Endothelial cell of umbilical vein (primary cell): ENCODE measurements around the gene KRTAP12-3. TPM values are rescaled to one million over a fixed set of nuclear protein-coding genes. Genes with fewer than 3 reads are reported as not detected.

Experiments
- BruUV-seq: library from RNA; stranded (reverse); fragments of 400-500 nt; replicated peaks from 2 replicates; lab custom pipeline; 2021; lab: Mats Ljungman, UMichigan
- CTCF ChIA-PET: fragments of 300-600, 350-600 bp; sonication (Branson Sonifier 250); formaldehyde crosslinking; loops from one replicate; lab custom pipeline; 2021; ENCODE audit warnings: antibody characterized with exemption, inconsistent platforms; lab: Charles Lee
- POLR2A ChIA-PET: fragments of 300-600, 350-600 bp; sonication (Branson Sonifier 250); formaldehyde crosslinking; loops from one replicate; lab custom pipeline; 2021; ENCODE audit warnings: antibody characterized with exemption, inconsistent platforms; lab: Charles Lee
- DNase-seq: peaks from one replicate; pipeline ENCODE4 v3.0.0-alpha.2; 2011; ENCODE audit warnings: low read depth, low spot score
- FAIRE-seq: peaks from 2 replicates; lab custom pipeline; 2011; peaks lifted over from hg19 to GRCh38; lab: Jason Lieb, UNC
- H2AFZ ChIP-seq: 2 replicates; pipeline ENCODE4 v1.6.0; 2012; ENCODE audit warnings: low read depth, low read length, control low read depth, inconsistent platforms
- H3K27ac ChIP-seq: 2 replicates; pipeline ENCODE4 v1.5.1; 2011; ENCODE audit warnings: low read depth, mild to moderate bottlenecking, control low read depth, low read length, moderate library complexity; ENCODE audit not compliant: insufficient read depth
- H3K27me3 ChIP-seq, 2 experiments: 2 replicates each; pipeline versions ENCODE4 v1.6.0 to v1.6.1; 2011; ENCODE audit warnings: low read length in 2 of 2, mixed read lengths in 1 of 2; ENCODE audit not compliant: control insufficient read depth in 2 of 2, insufficient read depth in 2 of 2
- H3K36me3 ChIP-seq, 2 experiments: 2 replicates in 1 of 2; 3 replicates in 1 of 2; pipeline ENCODE4 v1.5.1; 2011; ENCODE audit warnings: low read length in 2 of 2, mild to moderate bottlenecking in 1 of 2, moderate library complexity in 1 of 2; ENCODE audit not compliant: control insufficient read depth in 2 of 2, insufficient read depth in 2 of 2; ENCODE audit errors: extremely low read depth in 1 of 2
- H3K4me1 ChIP-seq: 3 replicates; pipeline ENCODE4 v1.5.1; 2011; ENCODE audit warnings: mild to moderate bottlenecking, low read length; ENCODE audit not compliant: control insufficient read depth, insufficient read depth; ENCODE audit errors: extremely low read depth
- H3K4me2 ChIP-seq: 2 replicates; pipeline ENCODE4 v1.6.1; 2011; ENCODE audit warnings: low read length, control low read depth, mixed read lengths; ENCODE audit not compliant: insufficient read depth
- H3K4me3 ChIP-seq, 3 experiments: fragments of 200-600 bp in 1 of 3; sonication (generic), shearing (Covaris generic) in 1 of 3; replicated peaks in 1 of 3; 2 replicates each; pipeline ENCODE4 v1.5.1; 2011 to 2016; ENCODE audit warnings: control low read depth in 3 of 3, low read length in 3 of 3, mild to moderate bottlenecking in 2 of 3, inconsistent platforms in 1 of 3, low read depth in 1 of 3, moderate library complexity in 1 of 3; ENCODE audit not compliant: insufficient read depth in 1 of 3
- H3K79me2 ChIP-seq: 2 replicates; pipeline ENCODE4 v1.6.0; 2012; ENCODE audit warnings: low read length, inconsistent platforms; ENCODE audit not compliant: control insufficient read depth, insufficient read depth
- H3K9ac ChIP-seq: replicated peaks from 2 replicates; pipeline ENCODE3; 2011; ENCODE audit warnings: low read length, control low read depth; ENCODE audit not compliant: insufficient read depth; ENCODE audit errors: extremely low read depth
- H3K9me1 ChIP-seq: replicated peaks from 3 replicates; pipeline ENCODE4 v1.6.0; 2011; ENCODE audit warnings: mild to moderate bottlenecking, low read length; ENCODE audit not compliant: control insufficient read depth, insufficient read depth; ENCODE audit errors: extremely low read depth
- H3K9me3 ChIP-seq: replicated peaks from 2 replicates; pipeline ENCODE4 v1.5.1; 2012; ENCODE audit warnings: low read length, inconsistent platforms; ENCODE audit not compliant: control insufficient read depth, insufficient read depth
- H4K20me1 ChIP-seq: replicated peaks from 2 replicates; pipeline ENCODE3; 2011; ENCODE audit warnings: mild to moderate bottlenecking, low read length; ENCODE audit not compliant: control insufficient read depth, insufficient read depth; ENCODE audit errors: extremely low read depth
- EZH2 ChIP-seq: IDR thresholded peaks from 2 replicates; pipeline ENCODE4 v1.6.1; 2012; ENCODE audit warnings: borderline replicate concordance, low read depth, mild to moderate bottlenecking, moderate library complexity, low read length, inconsistent platforms; ENCODE audit not compliant: severe bottlenecking
- FOS ChIP-seq: IDR thresholded peaks from 2 replicates; pipeline ENCODE4 v1.6.1; 2011; ENCODE audit warnings: mild to moderate bottlenecking, low read length, moderate library complexity, borderline replicate concordance; ENCODE audit not compliant: insufficient read depth
- GATA2 ChIP-seq: IDR thresholded peaks from 2 replicates; pipeline ENCODE4 v1.7.0; 2011; ENCODE audit warnings: low read depth, mild to moderate bottlenecking, moderate library complexity, mixed read lengths, low read length; ENCODE audit not compliant: insufficient read length, insufficient read depth
- JUN ChIP-seq: IDR thresholded peaks from 2 replicates; pipeline ENCODE4 v1.6.1; 2011; ENCODE audit warnings: borderline replicate concordance, low read depth; ENCODE audit not compliant: insufficient read length, insufficient read depth
- MYC ChIP-seq: IDR thresholded peaks from one replicate; pipeline ENCODE4 v1.6.1; 2011; ENCODE audit warnings: mild to moderate bottlenecking, low read depth, low read length
- POLR2A ChIP-seq: IDR thresholded peaks from 2 replicates; pipeline ENCODE4 v1.6.1; 2012; ENCODE audit warnings: low read depth, mild to moderate bottlenecking, control low read depth, low read length
- POLR2AphosphoS5 ChIP-seq: IDR thresholded peaks from 2 replicates; pipeline ENCODE4 v1.6.1; 2012; ENCODE audit warnings: low read depth, mild to moderate bottlenecking, control low read depth, low read length, moderate library complexity; ENCODE audit not compliant: insufficient read depth
- dilution Hi-C: fragments of 300-500 bp; cut with MboI; formaldehyde crosslinking; loops from one replicate; pipeline ENCODE4 v1.15.0; 2019; ENCODE audit warnings: low sequenced_read_pairs; ENCODE audit not compliant: extremely low pct_ligation_motif_present
- intact Hi-C: fragments of 100-400 bp; cut with micrococcal nuclease; formaldehyde crosslinking; loops from one replicate; pipeline ENCODE4 v1.10.0; 2022
- polyA plus RNA-seq, 4 experiments: library from polyadenylated mRNA; depleted of rRNA in 3 of 4; stranded (reverse) in 3 of 4; unstranded in 1 of 4; fragments of >200 nt; gene quantifications; 2 replicates each; pipeline versions ENCODE4 v1.2.1 to v1.2.3, GENCODE V29; 2011 to 2012; ENCODE audit warnings: missing spikeins in 1 of 4
- total RNA-seq: library from RNA; stranded (reverse); gene quantifications from 2 replicates; pipeline ENCODE4 v1.2.3, GENCODE V29; 2021
- TF ChIP-seq, protein P1 (sequence below), 2 donors: IDR thresholded peaks; 1 replicate in 1 of 2; 2 replicates in 1 of 2; pipeline ENCODE4 v1.5.1; 2011; ENCODE audit warnings: low read length in 2 of 2, mild to moderate bottlenecking in 2 of 2, moderate library complexity in 2 of 2, control low read depth in 1 of 2, inconsistent platforms in 1 of 2, low read depth in 1 of 2; ENCODE audit not compliant: insufficient read depth in 1 of 2; ENCODE audit errors: extremely low read depth in 1 of 2
- TF ChIP-seq, protein P2 (sequence below): IDR thresholded peaks from 2 replicates; pipeline ENCODE4 v1.6.1; 2011; ENCODE audit not compliant: insufficient read depth, insufficient read length

Gene KRTAP12-3
- total and polyA plus RNA-seq, 2 donors (not counting 3 experiments of a cell fraction or from before 2014, with no cell fraction given) = not detected

DNA sequence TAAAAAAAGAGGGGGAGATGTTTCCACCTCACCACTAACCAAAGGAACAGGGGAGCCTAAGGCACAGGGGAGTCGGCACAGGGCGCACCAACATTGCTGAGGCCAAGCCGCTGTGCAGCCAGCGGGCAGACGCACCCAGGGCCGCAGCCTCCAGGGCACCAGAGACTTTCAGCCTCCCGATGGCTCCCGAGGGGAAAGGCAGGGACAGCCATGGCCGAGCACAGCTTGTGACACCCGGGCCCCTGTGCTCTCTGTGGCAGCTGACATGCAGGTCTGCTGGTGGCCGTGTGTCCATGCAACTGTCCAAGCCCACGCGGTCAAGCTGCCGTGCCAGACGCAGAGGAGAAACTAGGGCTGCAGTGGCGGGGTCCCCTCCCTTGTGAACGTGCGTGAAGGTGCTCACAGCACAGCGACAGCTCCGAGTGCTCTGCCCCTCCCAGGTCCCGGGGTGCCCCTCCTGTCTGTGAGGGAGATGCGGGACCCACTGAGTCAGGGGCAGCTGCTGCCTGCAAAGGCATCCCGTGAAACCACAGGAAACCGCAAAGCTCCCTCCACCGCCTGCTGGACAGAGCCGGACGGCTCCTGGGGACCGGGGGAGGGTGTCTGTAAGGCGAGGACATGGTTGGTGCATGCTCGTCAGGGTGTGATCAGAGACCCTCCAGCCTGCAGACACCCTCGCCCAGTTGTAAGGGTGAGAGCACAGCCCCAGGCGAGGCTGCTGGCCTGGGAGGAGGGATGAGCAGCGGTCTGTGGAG is 9.0 kb upstream of the KRTAP12-3 start:
- dilution Hi-C loops (no loop called here), intact Hi-C loops (no loop called here)
- Histone ChIP-seq H3K9me3 (no peaks in the 10 kb centered on the region), H3K4me1 (no peaks in the 10 kb centered on the region), H3K9ac (no peak overlapping the region), H3K4me2 (no peak overlapping the region), H3K79me2 (no peaks in the 10 kb centered on the region), H3K9me1 (no peaks in the 10 kb centered on the region), H3K27ac (no peak overlapping the region), H3K27me3 (no peaks in the 10 kb centered on the region), H2AFZ (no peak overlapping the region), H4K20me1 (no peaks in the 10 kb centered on the region), H3K4me3 (no peak overlapping the region), H3K36me3 (no peaks in the 10 kb centered on the region)
- BruUV-seq = no TSS peak
- CTCF ChIA-PET = no interaction called here
- DNase-seq (no peak), FAIRE-seq (no peak)
- POLR2A ChIA-PET = no interaction called here
- TF ChIP-seq JUN (no peak), EZH2 (no peak), MYC (no peak), POLR2A (no peak), FOS (no peak), GATA2 (no peak), POLR2AphosphoS5 (no peak)
- TF ChIP-seq, protein P1, sequence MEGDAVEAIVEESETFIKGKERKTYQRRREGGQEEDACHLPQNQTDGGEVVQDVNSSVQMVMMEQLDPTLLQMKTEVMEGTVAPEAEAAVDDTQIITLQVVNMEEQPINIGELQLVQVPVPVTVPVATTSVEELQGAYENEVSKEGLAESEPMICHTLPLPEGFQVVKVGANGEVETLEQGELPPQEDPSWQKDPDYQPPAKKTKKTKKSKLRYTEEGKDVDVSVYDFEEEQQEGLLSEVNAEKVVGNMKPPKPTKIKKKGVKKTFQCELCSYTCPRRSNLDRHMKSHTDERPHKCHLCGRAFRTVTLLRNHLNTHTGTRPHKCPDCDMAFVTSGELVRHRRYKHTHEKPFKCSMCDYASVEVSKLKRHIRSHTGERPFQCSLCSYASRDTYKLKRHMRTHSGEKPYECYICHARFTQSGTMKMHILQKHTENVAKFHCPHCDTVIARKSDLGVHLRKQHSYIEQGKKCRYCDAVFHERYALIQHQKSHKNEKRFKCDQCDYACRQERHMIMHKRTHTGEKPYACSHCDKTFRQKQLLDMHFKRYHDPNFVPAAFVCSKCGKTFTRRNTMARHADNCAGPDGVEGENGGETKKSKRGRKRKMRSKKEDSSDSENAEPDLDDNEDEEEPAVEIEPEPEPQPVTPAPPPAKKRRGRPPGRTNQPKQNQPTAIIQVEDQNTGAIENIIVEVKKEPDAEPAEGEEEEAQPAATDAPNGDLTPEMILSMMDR (IDR thresholded peaks at IDR 0.05; ENCODE audit: extremely low read depth in 1 of 2, insufficient read depth in 1 of 2, low read depth in 1 of 2, low read length in 2 of 2) = no peak
- TF ChIP-seq, protein P2, sequence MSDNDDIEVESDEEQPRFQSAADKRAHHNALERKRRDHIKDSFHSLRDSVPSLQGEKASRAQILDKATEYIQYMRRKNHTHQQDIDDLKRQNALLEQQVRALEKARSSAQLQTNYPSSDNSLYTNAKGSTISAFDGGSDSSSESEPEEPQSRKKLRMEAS = no peak
